Activated CD8-positive, alpha-beta memory T cell treated with anti-CD3 and anti-CD28 coated beads for 4 hours (primary cell): ENCODE data around the gene MYBPHL.

ENCODE experiments used
- DNase-seq, 2 donors: peaks; one replicate each; pipeline ENCODE4 v3.0.0-alpha.2; 2020; ENCODE audit warnings: low read depth in 2 of 2

Gene MYBPHL

GRCh38 chr1:109252893-109253802 is 53.7 kb downstream of the MYBPHL start:
- no peak for DNase-seq

- no peak for DNase-seq
Observed at GRCh38 chr1:109252167-109252892, 54.5 kb downstream of the MYBPHL start.

GRCh38 chr1:109251277-109252166 is 55.3 kb downstream of the MYBPHL start:
- DNase-seq: no peak

- no peak for DNase-seq
Observed at GRCh38 chr1:109250454-109251276, 56.1 kb downstream of the MYBPHL start.

- DNase-seq: no peak
Observed at GRCh38 chr1:109249654-109250401, 57.0 kb downstream of the MYBPHL start.

- peak in 1 of 2 donors; percentile 15 for DNase-seq
Observed at GRCh38 chr1:109248797-109249629, 57.8 kb downstream of the MYBPHL start, which contains the start of gene CELSR2. CELSR2 (plus strand) TSS chr1:109249539; CDS start chr1:109250080, 541 bp downstream.

- DNase-seq: no peak
Observed at GRCh38 chr1:109248444-109248796, 58.4 kb downstream of the MYBPHL start.

- no peak for DNase-seq
Observed at GRCh38 chr1:109247401-109248365, 59.1 kb downstream of the MYBPHL start.

GRCh38 chr1:109246141-109246551 is 60.7 kb downstream of the MYBPHL start:
- no peak for DNase-seq

- DNase-seq: no peak
Observed at GRCh38 chr1:109243860-109244552, 62.8 kb downstream of the MYBPHL start.

GRCh38 chr1:109243221-109243620 is 63.6 kb downstream of the MYBPHL start:
- no peak for DNase-seq

GRCh38 chr1:109242387-109242786 is 64.4 kb downstream of the MYBPHL start:
- DNase-seq: no peak
